ENCODE measurements around the gene MELTF. TPM values are rescaled to one million over a fixed set of nuclear protein-coding genes. Genes with fewer than 3 reads are reported as not detected.

The MELTF gene
- total RNA-seq, 4 donors from 2014 or later = 2.7 to 13.8 (median 4.3) TPM

- TF ChIP-seq CTCF (IDR thresholded peaks at IDR 0.05) (no peak), POLR2A (IDR thresholded peaks at IDR 0.05) (no peak)
- Histone ChIP-seq H3K27ac (no peak overlapping the region), H3K4me3 (replicated peaks in 1 of 3) (no peak overlapping the region), H3K4me1 (no peaks in the 10 kb centered on the region), H3K36me3 (no peaks in the 10 kb centered on the region), H3K9me3 (no peaks in the 10 kb centered on the region), H3K27me3 (no peaks in the 10 kb centered on the region)
- WGBS, 2 donors = 95 to 98% methylated on average over 14 to 16 of the region's 18 CpGs
- intact Hi-C loops (cut with DNase I) = no loop called here
- no peak for DNase-seq
Observed at GRCh38 chr3:197017003-197017402, 12.6 kb downstream of the MELTF start.

GRCh38 chr3:197015790-197016736 lies 13.6 kb downstream of the MELTF start:
- Histone ChIP-seq H3K4me1 (no peaks in the 10 kb centered on the region), H3K9me3 (no peaks in the 10 kb centered on the region), H3K27me3 (no peaks in the 10 kb centered on the region), H3K36me3 (no peaks in the 10 kb centered on the region), H3K27ac (no peak overlapping the region), H3K4me3 (replicated peaks in 1 of 3) (no peak overlapping the region)
- TF ChIP-seq POLR2A (IDR thresholded peaks at IDR 0.05) (no peak), CTCF (IDR thresholded peaks at IDR 0.05) (no peak)
- DNase-seq = no peak
- intact Hi-C loops (cut with DNase I) = no loop called here
- WGBS, 2 donors = 94 to 95% methylated on average over 26 to 28 of the region's 28 CpGs

GRCh38 chr3:197014942-197015575 lies 14.6 kb downstream of the MELTF start:
- intact Hi-C loops (cut with DNase I) = no loop called here
- DNase-seq = no peak
- no peaks in the 10 kb centered on the region for H3K9me3 ChIP-seq
- no peaks in the 10 kb centered on the region for H3K4me1 ChIP-seq
- H3K27me3 ChIP-seq = no peaks in the 10 kb centered on the region
- H3K36me3 ChIP-seq = no peaks in the 10 kb centered on the region
- WGBS, 2 donors = 92 to 94% methylated on average over 13 to 17 of the region's 22 CpGs
- H3K27ac ChIP-seq = no peak overlapping the region
- no peak overlapping the region for H3K4me3 ChIP-seq (replicated peaks in 1 of 3)
- TF ChIP-seq POLR2A (IDR thresholded peaks at IDR 0.05) = no peak
- no peak for TF ChIP-seq CTCF (IDR thresholded peaks at IDR 0.05)

- DNase-seq = no peak
- no peaks in the 10 kb centered on the region for H3K27me3 ChIP-seq
- 97 to 98% methylated on average over 6 of the region's 6 CpGs for WGBS, 2 donors
- intact Hi-C loops (cut with DNase I) = no loop called here
- no peak overlapping the region for H3K27ac ChIP-seq
- no peak for TF ChIP-seq CTCF (IDR thresholded peaks at IDR 0.05)
- no peak for TF ChIP-seq POLR2A (IDR thresholded peaks at IDR 0.05)
- no peaks in the 10 kb centered on the region for H3K9me3 ChIP-seq
- no peak overlapping the region for H3K4me3 ChIP-seq (replicated peaks in 1 of 3)
- no peaks in the 10 kb centered on the region for H3K4me1 ChIP-seq
- no peaks in the 10 kb centered on the region for H3K36me3 ChIP-seq
Observed at GRCh38 chr3:197014024-197014423, 15.6 kb downstream of the MELTF start.

- intact Hi-C loops (cut with DNase I) = no loop called here
- TF ChIP-seq CTCF (IDR thresholded peaks at IDR 0.05) (no peak), POLR2A (IDR thresholded peaks at IDR 0.05) (no peak)
- Histone ChIP-seq H3K9me3 (no peaks in the 10 kb centered on the region), H3K4me3 (replicated peaks in 1 of 3) (no peak overlapping the region), H3K27me3 (no peaks in the 10 kb centered on the region), H3K27ac (no peak overlapping the region), H3K4me1 (no peaks in the 10 kb centered on the region), H3K36me3 (no peaks in the 10 kb centered on the region)
- 80 to 93% methylated on average over 4 to 7 of the region's 7 CpGs for WGBS, 2 donors
- DNase-seq = no peak
Observed at GRCh38 chr3:197012540-197012883, 17.1 kb downstream of the MELTF start.
